Left forelimb (tissue), 1 donor: ENCODE results near the gene L3MBTL1.

Experiments
- DNase-seq: peaks from one replicate; pipeline ENCODE4 v3.0.0-alpha.2; 2018; ENCODE audit warnings: low spot score

Gene L3MBTL1

DNA sequence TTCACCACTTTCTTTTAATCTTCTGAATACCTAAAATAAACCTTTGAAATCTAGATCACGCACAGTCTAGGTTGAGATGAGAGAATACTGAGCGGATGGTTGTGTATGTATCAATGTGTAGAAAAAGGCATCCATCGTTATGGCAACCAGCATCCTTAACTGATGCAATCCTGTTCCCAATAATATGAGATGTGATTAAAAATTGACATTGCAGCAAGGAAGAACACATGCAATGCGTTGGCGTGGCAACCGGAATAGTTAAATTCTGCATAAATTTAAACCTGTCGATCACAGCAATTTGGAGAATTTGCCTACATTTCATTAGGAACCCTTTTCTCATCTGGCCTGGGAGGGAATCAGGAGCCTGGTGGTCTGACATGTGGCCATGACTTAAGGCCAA, 1.3 kb upstream of the L3MBTL1 start:
- no peak for DNase-seq

DNA sequence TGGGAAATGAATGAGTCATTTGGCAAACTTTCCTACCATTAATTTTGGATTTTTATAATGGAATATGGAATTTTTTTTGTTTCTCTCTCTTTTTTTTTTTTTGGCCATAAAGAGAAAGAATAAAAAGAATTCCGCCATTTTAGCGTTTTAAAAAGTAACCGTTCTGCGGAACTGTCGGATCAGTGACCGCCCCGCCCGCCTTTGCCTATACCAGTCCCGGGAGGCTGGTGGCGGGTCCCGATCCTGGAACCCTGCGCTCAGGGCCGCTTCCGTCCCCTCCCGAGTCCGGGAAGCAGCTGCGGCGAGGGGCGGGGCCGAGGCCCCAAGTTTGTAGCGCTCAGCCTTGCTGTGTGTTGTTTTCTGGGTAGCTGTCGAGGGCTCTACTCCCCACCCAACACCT, 609 bp downstream of the L3MBTL1 start:
- no peak for DNase-seq

DNA sequence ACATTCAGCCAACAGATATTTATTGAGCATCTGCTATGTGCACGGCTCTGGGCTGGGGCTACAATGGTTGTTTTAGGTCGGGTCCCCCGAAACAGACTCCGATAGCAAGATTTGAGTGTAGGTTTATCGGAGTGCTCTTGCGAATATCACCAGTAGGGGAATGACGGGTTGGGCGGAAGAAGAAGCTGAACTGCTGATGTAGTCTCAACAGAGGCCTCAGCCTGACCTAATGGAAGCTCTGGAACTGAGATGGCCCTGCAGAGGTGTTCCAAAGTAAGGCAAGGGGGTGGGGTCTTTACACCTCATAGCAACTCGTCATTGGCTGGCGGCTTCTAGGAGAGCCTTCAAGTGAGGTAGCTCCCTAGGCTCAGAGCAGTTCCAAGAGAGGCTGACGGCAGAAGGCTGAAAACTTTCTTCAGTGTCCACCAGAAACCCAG, 1.1 kb downstream of the L3MBTL1 start:
- DNase-seq = no peak

DNA sequence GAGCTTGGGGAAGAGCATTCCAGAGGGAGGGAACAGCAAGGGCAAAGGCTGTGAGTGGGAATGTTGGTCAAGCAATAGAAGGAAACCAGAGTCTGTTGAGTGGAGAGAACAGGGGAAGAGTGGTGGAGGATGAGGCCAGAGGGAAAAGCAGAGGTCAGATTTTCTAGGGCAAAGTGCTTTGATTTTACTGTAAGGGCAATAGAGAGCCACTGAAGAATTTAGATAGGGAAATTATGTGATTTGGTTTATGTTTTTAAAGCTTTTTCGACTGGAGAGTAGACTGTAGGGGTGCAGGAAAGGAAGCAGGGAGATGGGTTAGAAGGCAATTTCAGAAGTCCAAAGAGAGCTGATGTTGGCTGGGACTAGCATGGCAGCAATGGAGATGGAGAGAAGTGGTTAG, 4.4 kb downstream of the L3MBTL1 start:
- DNase-seq = no peak

DNA sequence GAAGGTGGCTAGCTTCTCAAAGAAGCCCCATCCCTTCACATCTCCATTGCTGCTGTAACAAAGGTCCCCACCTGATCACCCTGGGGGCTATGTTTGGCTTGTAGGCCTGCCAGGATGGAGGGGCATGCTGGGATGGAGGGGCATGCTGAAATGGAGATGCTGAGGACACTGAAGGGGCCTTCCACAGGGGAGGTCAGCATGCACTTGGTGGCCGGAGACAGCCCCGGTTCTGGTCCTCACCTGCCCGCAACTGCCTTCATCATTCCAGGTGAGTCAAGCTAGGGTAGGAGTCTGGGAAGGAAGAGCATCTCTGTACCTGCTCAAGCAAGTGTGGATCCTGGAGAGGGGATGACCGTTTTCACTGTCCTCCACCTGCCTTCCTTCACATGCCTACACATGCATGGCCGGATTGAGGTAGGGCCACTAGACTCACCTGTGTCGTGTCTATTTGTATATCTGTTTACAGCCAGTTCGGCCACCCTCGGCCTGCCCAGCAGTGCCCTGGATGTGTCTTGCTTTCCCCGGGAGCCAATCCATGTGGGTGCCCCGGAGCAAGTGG, 6.0 kb downstream of the L3MBTL1 start:
- DNase-seq = no peak

DNA sequence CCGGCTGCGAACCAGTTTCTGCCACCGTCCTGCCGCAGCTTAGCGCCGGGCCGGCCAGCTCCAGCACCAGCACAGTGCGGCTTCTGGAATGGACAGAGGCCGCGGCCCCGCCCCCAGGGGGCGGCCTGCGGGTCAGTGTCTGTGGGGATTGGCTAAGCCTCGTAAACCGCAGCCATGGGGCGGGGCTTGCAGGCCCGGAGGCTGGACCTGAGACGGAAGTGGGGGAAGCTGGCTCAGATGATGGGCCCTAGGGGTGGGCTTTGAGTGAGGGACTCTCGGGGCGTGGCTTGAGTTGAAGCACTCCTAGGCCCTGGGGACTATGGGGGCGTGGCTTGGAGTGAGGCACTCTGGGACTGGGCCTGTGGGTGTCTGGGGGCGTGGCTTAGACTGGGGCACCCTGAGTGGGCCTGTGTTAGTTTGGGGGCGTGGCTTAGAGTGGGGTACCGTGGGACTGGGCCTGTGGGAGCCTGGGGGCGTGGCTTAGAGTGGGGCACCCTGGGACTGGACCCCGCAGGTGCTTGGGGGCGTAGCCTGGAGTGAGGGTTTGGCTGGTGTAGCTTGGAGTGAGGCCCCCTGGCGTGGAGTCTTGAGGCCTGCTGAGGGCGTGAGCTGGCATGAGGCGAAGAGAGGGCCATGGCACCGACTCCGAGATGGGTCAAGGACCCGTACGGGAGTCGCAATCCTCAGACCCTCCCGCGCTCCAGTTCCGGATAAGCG, 6.6 kb downstream of the L3MBTL1 start:
- peak; percentile 92 for DNase-seq

DNA sequence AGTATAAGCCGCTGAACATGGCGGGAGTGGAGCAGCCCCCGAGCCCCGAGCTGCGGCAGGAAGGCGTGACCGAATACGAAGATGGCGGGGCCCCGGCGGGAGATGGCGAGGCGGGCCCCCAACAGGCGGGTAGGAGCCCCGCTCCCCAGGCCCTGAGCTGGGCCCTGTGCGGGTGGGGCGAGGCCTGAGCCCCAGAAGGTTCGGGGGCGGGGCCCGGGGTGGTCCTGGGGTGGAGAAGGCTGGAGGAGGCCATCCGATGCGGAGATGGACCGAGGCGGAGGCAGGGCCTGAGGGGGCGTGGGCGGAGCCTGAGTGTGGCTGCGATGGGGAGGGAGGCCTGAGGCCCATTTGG, 7.1 kb downstream of the L3MBTL1 start:
- no peak for DNase-seq

DNA sequence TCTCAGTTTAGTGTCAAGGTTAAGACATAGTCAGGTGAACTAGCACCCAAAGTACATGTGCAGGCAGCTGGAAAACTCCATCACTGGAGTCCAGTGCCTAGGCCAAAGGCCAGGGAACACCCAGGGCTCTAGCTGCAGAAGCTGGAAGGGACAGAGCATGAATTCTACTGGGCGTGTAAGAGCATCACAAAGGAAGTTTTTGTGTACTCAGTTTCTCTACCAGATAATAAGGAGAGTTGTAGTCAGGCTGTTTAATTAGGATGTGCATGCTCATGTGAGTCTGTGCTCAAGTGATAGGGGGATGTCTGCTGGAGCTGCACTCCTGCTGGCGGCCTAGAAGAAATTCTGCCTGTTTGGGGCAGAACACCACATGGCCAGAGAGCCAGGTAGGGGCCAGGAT, 8.1 kb downstream of the L3MBTL1 start:
- DNase-seq = no peak

DNA sequence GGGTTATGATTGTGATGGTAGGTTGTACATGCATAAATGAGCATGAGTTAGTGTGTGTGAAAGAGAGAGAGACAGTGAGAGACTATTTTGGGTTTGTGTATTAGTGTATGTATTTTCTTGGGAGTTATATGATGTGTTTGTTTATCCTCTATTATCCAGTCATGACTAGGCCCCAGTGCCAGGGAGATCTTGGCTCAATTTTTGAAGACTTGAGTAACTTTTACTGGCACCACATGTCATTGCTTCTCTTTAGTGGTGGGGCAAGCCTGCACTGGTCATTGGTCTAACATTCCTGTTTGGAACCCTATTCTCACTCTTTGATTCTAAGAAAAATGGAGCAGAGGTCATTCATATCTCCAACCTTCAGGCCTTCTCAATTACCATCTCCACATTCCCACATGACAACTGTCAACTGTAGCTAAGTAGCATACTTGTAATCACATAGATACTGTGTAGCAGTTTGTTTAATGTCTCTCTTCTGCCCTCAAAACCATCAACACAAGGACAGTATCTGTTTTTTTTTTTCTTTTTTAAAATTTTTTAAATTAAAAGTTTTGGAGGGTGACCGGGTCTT, 8.8 kb downstream of the L3MBTL1 start:
- DNase-seq = no peak

DNA sequence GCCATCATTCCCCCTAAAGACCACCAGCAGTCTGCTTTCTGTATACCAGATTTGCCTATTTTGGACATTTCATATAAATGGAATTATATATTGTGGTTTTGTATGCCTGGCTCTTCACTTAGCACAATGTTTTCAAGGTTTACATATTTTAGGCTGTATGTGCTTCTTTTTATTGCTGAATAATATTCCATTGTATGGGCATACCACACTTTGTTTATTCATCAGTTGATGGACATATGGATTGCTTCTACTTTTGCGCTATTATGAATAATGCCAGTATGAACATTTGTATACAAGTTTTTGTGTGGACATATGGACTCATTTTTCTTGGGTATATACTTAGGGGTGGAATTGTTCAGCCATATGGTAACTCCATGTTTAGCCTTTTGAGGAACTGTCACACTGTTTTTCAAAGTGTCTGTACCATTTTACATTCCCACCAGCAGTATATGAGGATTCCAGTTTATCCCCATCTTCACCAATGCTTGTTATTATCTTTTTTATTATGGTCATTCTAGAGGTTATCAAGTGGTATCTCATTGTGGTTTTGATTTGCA, 12.7 kb downstream of the L3MBTL1 start:
- DNase-seq = no peak

DNA sequence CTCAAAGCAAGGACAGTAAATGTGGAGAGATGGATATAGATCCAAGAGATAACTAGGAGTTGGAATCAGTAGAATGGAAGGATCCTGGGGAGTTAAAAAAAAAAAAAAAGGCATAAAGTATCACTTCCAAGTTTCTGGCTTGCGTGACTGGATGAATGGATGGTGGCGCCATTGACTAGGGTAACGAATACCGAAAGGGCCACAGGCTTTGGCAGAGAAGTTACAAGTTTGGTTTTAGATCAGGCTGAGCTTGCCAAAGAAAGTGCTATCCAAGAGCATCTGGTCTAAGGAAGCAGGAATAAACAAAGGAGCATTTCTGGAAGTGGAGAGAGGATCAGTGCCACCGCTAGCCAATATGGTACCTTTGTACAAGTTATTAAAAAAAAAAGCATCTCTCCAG, 17.5 kb downstream of the L3MBTL1 start:
- DNase-seq = no peak

DNA sequence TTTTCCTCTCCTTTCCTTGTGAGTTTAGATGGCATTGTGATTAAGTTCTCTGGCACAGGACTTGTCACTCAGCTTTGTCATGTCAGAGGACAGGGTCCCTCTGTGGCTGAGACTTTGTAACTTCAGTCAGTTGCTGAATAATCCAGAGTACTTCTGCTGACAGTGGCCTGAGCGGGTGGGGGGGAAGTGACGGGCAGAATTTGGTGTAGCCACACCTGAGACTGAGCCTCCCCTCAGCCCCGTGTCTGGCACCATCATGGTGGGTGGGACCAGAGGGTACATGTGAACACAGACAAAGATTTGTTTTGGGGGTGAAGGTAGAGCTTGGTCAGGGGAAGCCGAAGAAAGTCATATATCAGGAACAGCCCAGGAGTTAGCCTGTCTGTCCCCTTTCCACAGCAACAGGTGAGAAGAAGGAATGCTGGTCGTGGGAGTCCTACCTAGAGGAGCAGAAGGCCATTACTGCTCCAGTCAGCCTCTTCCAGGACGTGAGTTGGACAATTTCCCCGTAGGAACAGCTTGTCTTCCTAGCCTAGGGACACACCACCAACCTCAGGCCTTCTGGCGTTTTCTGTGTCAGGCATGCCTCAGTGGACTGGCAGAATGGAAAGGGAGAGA, 20.9 kb downstream of the L3MBTL1 start:
- DNase-seq = no peak

DNA sequence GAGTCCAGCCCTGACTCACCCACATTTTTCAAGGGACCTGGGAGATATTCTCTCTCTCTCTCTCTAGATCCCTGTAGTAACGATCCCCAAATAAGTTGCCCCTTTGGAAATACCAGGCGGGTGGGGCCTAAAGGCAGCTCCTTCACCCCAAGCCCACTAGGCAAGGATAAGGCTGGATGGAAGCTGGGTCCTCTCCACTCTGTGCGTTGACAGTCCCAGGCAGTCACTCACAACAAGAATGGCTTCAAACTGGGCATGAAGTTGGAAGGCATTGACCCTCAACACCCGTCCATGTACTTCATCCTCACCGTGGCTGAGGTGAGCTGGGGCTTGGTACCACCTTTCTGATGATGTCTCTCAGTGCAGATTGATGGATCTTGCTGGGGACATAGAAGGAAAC, 21.6 kb downstream of the L3MBTL1 start:
- no peak for DNase-seq

DNA sequence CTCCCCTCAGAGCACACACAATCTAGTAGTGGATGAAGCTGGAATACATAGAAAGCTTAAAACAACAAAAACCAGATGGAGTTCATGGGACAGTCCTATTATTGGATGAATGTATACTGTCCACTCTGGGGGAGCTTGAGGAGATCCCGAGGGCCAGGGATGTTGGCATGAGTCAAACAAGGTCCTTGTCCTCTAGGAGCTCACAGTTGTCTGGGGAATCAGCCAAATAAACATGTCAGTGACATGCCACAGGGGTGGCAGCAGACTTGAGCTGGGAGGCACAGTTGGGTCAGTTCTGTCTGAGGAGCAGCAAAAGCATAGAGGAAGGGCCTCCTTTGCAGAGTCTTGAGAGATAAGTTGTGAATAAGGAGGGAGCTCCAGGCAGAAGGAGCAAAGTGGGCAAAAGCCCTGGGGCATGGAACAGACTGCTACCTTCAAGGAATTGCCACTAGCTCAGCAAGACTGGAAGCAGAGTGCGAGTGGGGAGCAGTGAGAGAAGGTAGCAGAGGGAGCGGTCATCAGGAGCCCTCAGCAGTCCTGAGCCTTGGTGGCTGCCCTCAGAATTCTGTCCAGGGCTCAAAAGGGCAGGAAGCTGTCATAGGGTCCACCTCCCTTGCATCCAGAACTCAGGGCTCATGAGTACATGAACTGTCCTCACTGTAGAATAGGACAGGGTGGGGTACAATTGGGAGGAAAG, 22.1 kb downstream of the L3MBTL1 start:
- DNase-seq = no peak

DNA sequence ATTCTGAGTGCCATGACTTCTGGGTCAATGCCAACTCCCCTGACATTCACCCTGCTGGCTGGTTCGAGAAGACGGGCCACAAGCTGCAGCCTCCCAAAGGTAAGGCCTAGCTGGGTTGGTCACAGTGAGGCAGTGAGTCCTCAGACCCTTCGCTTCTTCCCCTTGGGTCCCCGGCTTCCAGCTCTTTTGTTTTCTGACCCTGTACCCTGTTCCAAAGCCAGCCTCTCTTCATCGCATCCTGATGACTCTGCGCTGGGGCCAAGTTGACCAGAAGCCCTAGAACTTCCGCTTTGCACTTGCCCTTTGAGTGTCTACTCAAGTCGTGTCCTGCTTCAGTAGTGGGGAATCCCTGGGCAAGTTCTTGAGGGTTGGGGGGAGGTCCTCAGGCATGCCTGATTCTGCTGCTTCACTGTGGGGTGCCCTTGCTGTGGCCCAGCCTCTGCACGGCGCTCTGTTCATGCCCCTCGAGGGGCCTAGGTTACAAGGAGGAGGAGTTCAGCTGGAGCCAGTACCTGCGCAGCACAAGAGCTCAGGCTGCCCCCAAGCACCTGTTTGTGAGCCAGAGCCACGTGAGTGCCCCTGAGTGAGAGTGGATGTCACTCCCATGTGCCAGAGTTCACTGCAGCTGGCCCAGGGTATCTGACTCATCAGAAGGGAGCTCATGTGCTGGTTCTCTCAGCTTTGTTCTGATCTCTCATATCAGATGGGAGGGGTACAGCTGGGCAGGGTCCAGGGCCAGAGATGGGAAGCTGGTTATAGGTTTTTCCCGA, 23.0 kb downstream of the L3MBTL1 start:
- DNase-seq = no peak

DNA sequence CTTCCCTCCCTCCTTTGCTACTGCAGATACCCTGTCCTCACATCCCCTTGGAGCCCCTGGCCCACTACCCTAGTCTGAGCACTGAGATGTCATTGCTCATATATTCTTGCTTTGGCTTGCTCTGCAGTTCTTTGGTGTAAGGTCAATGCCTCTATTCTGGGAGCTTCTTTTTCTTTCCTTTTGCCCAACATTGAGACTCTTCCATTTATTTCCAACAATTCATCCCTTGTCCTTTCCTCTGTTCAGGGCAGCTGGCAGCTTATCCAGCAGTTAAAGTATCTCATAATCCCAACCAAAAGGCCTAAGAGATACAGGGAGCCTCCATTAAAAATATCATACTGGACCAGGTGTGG, 23.6 kb downstream of the L3MBTL1 start:
- no peak for DNase-seq

DNA sequence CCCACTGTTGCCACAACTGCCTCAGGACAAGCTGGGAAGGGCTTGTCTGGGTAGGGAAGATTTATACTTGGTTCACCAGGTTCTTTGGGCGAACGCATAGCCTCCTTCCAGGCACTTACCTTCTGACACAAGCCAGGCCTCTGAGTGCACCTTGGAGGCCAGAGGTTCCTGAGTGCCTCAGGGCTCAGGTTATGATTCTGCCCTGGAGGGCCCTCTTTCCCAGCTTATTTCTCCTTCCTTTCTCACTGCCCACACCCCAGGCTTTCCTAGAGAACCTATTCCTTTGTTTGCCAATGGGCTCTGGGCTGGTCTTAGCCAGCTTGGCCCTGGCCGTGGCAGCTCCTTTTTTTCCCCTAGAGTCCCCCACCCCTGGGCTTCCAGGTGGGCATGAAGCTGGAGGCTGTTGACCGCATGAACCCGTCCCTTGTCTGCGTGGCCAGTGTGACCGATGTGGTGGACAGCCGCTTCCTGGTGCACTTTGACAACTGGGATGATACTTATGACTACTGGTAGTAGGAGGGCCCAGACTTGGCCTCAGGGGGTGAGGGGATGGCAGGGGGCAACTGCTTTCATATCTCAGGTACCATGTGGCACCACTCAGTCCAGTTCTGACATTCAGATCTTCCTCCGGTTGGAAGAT, 25.0 kb downstream of the L3MBTL1 start:
- no peak for DNase-seq

DNA sequence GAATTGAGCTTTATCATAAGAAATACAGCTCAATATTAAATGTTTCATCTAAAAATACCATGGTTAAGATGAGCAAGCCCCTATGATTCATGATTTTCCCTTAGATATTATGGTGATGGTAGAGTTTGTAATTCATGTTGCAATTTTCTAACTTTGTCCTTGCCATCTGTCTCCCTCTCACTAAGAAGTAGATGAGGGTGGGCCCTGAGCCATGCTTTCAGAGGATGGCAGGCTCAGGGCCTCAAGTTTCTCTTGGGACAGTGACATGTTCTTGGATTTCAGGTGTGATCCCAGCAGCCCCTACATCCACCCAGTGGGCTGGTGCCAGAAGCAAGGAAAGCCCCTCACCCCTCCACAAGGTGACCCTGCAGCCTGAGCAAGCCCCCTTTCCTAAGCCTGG, 25.6 kb downstream of the L3MBTL1 start:
- no peak for DNase-seq

DNA sequence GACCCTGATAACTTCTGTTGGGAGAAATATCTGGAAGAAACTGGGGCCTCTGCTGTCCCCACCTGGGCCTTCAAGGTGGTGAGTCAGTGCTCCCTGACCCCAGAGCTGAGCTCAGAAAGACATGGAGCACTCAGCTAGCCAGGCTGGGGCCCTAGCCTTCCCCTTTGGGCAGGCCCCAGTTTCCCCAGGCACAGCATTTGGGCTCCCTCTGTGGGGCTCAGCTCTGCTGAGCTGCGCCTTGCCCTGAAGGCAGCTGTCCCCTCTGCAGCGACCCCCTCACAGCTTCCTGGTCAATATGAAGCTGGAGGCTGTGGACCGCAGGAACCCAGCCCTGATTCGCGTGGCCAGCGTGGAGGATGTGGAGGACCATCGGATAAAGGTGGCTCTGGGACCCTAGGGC, 26.5 kb downstream of the L3MBTL1 start:
- DNase-seq = no peak

DNA sequence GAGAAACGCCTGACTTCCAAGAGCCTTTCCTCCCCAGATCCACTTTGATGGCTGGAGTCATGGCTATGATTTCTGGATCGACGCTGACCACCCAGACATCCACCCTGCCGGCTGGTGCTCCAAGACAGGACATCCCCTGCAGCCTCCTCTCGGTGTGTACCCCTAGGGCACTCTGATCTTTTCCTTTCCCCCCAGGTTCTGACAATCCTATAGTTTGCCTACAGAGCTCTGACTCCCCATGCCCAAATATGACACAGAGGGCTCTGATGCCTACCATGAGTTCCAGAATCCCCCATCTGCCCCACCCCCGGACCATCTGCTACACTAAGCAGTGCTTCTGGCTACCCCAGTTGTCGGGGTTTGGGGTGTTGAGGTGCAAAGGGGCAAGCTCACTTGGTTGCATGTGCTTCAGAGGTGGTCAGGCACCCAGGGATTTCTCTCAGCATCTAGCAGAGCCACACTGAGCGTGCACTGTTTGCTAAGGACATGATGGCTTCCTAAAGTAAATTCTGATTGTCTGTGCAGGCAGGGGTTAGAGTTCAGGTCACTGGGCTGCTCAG, 27.4 kb downstream of the L3MBTL1 start:
- DNase-seq = no peak

DNA sequence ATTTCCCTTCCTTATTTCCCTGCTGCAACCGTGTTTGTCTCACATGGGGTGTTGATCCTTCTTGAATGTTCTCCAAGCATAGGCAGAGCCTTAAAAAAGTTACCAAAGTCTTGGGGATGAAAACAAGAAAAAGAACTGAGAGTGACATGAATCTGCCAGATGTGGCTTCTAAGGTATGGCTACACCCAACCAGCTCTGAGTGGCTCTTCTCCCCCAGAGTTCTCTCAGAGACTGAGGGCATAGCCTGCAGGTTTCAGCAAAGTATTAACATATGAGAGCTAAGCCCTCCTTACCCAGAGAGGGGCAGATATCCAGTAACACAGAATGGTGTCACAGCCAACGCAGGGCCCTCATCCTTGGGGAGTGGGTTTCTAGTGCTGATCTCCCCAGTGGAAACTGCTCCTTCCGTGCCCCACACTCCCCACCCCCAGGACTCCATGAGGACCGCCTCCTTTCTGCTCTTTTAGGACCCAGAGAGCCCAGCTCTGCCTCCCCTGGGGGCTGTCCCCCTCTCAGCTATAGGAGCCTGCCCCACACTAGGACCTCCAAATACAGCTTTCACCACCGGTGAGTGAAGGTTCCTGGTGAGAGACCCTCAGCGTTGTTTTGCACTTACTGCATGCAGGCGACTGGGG, 28.0 kb downstream of the L3MBTL1 start:
- DNase-seq = no peak
